ENCODE data around the gene TSSC4.

The TSSC4 gene

GRCh38 chr11:2450321-2451041, 49.9 kb downstream of the TSSC4 start:
- no peak for DNase-seq

GRCh38 chr11:2451336-2451735, 50.8 kb downstream of the TSSC4 start:
- H3K27me3 ChIP-seq (ENCODE audit: insufficient read depth, low read depth, severe bottlenecking), result peaks cover 82% of the 10 kb centered on the region
- TF ChIP-seq CTCF (IDR thresholded peaks at IDR 0.05; ENCODE audit: low read depth, low read length), result no peak
- H3K27ac ChIP-seq, result no peak overlapping the region
- no peaks in the 10 kb centered on the region for H3K36me3 ChIP-seq
- H3K4me3 ChIP-seq (ENCODE audit: low read depth, low read length), result no peak overlapping the region
- no peak for DNase-seq
- H3K9me3 ChIP-seq (ENCODE audit: severe bottlenecking), result no peaks in the 10 kb centered on the region

More at GRCh38 chr11:2450321-2451041, 49.9 kb downstream of the TSSC4 start:
- H3K27me3 ChIP-seq (ENCODE audit: insufficient read depth, low read depth, severe bottlenecking), result peaks cover 90% of the 10 kb centered on the region
- no peak overlapping the region for H3K27ac ChIP-seq
- H3K4me3 ChIP-seq (ENCODE audit: low read depth, low read length), result no peak overlapping the region
- H3K36me3 ChIP-seq, result no peaks in the 10 kb centered on the region
- no peak for TF ChIP-seq CTCF (IDR thresholded peaks at IDR 0.05; ENCODE audit: low read depth, low read length)
- no peaks in the 10 kb centered on the region for H3K9me3 ChIP-seq (ENCODE audit: severe bottlenecking)

- H3K27me3 ChIP-seq (ENCODE audit: insufficient read depth, low read depth, severe bottlenecking), result peaks cover 76% of the 10 kb centered on the region
- no peak for DNase-seq
- TF ChIP-seq CTCF (IDR thresholded peaks at IDR 0.05; ENCODE audit: low read depth, low read length), result no peak
Observed at GRCh38 chr11:2451916-2452315, 51.4 kb downstream of the TSSC4 start.

GRCh38 chr11:2452321-2453012, 51.9 kb downstream of the TSSC4 start:
- Histone ChIP-seq H3K4me3 (ENCODE audit: low read depth, low read length) (no peak overlapping the region), H3K27ac (no peak overlapping the region), H3K9me3 (ENCODE audit: severe bottlenecking) (no peaks in the 10 kb centered on the region), H3K27me3 (ENCODE audit: insufficient read depth, low read depth, severe bottlenecking) (peaks cover 76% of the 10 kb centered on the region), H3K36me3 (no peaks in the 10 kb centered on the region)
- no peak for DNase-seq
- TF ChIP-seq CTCF (IDR thresholded peaks at IDR 0.05; ENCODE audit: low read depth, low read length), result no peak

More at GRCh38 chr11:2451916-2452315, 51.4 kb downstream of the TSSC4 start:
- Histone ChIP-seq H3K36me3 (no peaks in the 10 kb centered on the region), H3K27ac (no peak overlapping the region), H3K4me3 (ENCODE audit: low read depth, low read length) (no peak overlapping the region), H3K9me3 (ENCODE audit: severe bottlenecking) (no peaks in the 10 kb centered on the region)

GRCh38 chr11:2453436-2453835, 52.9 kb downstream of the TSSC4 start:
- Histone ChIP-seq H3K27me3 (ENCODE audit: insufficient read depth, low read depth, severe bottlenecking) (peaks cover 75% of the 10 kb centered on the region), H3K36me3 (no peaks in the 10 kb centered on the region), H3K27ac (no peak overlapping the region), H3K4me3 (ENCODE audit: low read depth, low read length) (no peak overlapping the region), H3K9me3 (ENCODE audit: severe bottlenecking) (no peaks in the 10 kb centered on the region)
- no peak for TF ChIP-seq CTCF (IDR thresholded peaks at IDR 0.05; ENCODE audit: low read depth, low read length)
- no peak for DNase-seq

All from WERI-Rb-1 (cell line).